Inflammatory macrophage treated with lipopolysaccharide for 1 hour (primary cell): ENCODE results near the gene RND3.

ENCODE experiments used
- DNase-seq, 2 donors: peaks; one replicate each; pipeline ENCODE4 v3.0.0-alpha.2; 2020 to 2022

Gene RND3

DNA sequence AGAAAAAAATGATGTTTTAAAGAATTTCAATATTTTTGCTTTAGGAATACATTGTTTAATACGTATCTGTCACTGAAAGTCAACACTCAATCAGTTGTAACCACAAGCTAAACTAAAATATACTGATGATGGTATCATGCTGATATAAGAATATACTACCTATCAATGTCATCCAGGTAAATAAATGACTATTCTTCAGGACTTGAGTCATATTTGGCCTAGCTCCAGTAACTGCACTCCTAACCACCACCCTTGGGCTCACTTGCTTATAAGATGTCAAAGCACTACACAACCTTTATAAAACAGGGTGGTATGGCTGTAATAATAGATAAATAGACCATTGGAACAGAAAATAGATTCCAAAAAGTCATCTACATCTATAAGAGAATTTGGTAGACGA, 48.8 kb downstream of the RND3 start:
- DNase-seq, result no peak

- DNase-seq, result no peak
These were observed 49.4 kb downstream of the RND3 start for GRCh38 chr2:150438041-150438440.

GRCh38 chr2:150432312-150432625, 55.2 kb downstream of the RND3 start:
- DNase-seq, result no peak

GRCh38 chr2:150431561-150432311, 55.7 kb downstream of the RND3 start:
- DNase-seq, result no peak

- no peak for DNase-seq
These were observed 58.0 kb downstream of the RND3 start for GRCh38 chr2:150429384-150429961.

GRCh38 chr2:150428641-150429040, 58.8 kb downstream of the RND3 start:
- no peak for DNase-seq

- DNase-seq, result no peak
These were observed 60.2 kb downstream of the RND3 start for GRCh38 chr2:150427298-150427697.

GRCh38 chr2:150426724-150427123, 60.7 kb downstream of the RND3 start:
- no peak for DNase-seq

- DNase-seq, result no peak
These were observed 61.2 kb downstream of the RND3 start for GRCh38 chr2:150426315-150426714.

- no peak for DNase-seq
These were observed 62.1 kb downstream of the RND3 start for GRCh38 chr2:150425121-150425955.

DNA sequence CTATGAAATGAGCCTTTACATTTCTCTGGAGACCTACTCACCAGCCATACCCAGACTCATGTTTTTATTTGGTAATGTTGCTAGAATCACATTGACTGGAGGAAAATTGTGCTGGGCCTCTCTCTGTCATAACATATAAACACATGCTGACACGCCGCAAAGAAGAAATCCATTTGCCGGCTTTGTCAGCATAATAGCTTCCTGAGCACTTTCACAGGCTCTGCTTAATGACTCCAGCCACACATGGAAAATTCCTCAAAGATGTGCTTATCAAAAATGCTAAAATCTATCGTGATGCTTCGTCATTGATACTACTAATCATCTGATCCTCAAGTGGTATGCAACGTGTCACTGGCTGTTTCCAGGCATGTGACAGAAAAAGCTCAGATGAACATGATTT, 63.1 kb downstream of the RND3 start:
- no peak for DNase-seq

DNA sequence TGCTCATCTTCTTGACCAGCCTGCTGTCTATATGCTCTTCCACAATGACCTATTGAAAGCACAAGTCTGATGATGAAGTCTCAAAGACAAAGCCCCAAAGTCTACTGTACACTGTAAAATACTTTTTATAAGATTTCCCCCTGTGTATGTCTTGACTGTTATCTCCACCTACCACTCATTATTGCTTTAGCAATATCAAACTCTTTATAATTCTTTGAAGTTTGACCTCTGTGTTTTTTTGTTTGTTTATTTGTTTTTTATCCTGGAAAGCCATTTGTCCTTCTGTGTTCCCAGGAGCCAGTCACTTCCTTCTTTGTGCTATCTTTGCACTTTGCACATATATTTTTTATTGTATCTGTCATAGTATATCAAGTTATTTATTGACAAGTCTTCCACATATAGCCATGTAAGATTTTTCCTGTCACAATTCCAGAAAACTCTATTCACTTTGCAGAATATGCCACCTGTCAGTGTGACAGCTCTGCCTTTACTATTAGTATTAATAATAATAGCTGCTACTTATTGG, 66.3 kb downstream of the RND3 start:
- DNase-seq, result no peak

DNA sequence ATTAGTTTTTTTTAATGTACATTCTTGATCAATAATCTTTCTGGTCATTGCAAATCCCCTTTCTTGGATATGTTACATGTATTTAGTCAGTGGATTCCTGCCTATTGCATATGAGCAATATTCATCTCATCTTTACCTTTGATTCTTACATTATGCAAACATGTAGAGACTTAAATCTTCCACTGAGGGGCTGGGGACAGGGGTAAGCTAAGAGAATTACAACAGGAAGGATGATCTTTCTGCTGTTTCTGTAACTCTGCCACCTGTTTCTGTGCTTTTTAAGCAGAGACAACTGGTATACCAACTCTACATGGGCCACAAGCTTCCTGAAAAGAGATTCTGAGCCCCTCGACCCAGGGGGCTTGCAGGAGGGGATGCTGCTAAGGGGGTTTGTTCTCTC, 68.6 kb downstream of the RND3 start:
- no peak for DNase-seq
